Heart left ventricle (tissue), 16 donors: ENCODE data around the gene PNLIPRP2. TPM values are rescaled to one million over a fixed set of nuclear protein-coding genes. Genes with fewer than 3 reads are reported as not detected.

ENCODE experiments used
- ATAC-seq, 4 donors: fragments of 200-7000 bp; cut with Tn5 transposase; one replicate each; pipeline ENCODE4 v1.9.1; 2020 to 2022; ENCODE audit warnings: moderate library complexity in 4 of 4, mild to moderate bottlenecking in 3 of 4, moderate number of reproducible peaks in 1 of 4
- DNase-seq, 5 donors: peaks; one replicate each; pipeline ENCODE4 v3.0.0-alpha.2; 2020
- H3K27ac ChIP-seq, 12 donors: fragments of 200-600 bp; sonication (generic) in 4 of 12; one replicate each; pipeline versions ENCODE4 v1.5.0 to v1.8.0; 2016 to 2022; ENCODE audit warnings: mild to moderate bottlenecking in 2 of 12
- H3K27me3 ChIP-seq, 9 donors: fragments of 200-600 bp; sonication (generic) in 2 of 9; one replicate each; pipeline versions ENCODE4 v1.5.1 to v1.8.0; 2016 to 2022; ENCODE audit warnings: mild to moderate bottlenecking in 3 of 9
- H3K36me3 ChIP-seq, 9 donors: fragments of 200-600 bp; sonication (generic) in 2 of 9; one replicate each; pipeline versions ENCODE4 v1.5.0 to v1.8.0; 2018 to 2022; ENCODE audit warnings: mild to moderate bottlenecking in 2 of 9
- H3K4me1 ChIP-seq, 12 donors: fragments of 200-600 bp; sonication (generic) in 4 of 12; one replicate each; pipeline versions ENCODE4 v1.5.0 to v1.8.0; 2016 to 2022; ENCODE audit warnings: mild to moderate bottlenecking in 3 of 12
- H3K4me3 ChIP-seq, 12 donors: fragments of 200-600 bp; sonication (generic) in 4 of 12; one replicate each; pipeline versions ENCODE4 v1.5.0 to v1.8.0; 2017 to 2022; ENCODE audit warnings: mild to moderate bottlenecking in 9 of 12, moderate library complexity in 4 of 12
- H3K9me3 ChIP-seq, 12 donors: fragments of 200-600 bp; sonication (generic) in 4 of 12; one replicate each; pipeline versions ENCODE4 v1.5.0 to v1.8.0; 2016 to 2022; ENCODE audit warnings: mild to moderate bottlenecking in 1 of 12
- CTCF ChIP-seq, 12 donors: fragments of 200-600 bp; sonication (generic) in 4 of 12; IDR thresholded peaks; one replicate each; pipeline versions ENCODE4 v1.5.0 to v1.8.0; 2018 to 2022; ENCODE audit warnings: antibody characterized with exemption in 12 of 12, mild to moderate bottlenecking in 5 of 12
- POLR2A ChIP-seq, 2 donors: fragments of 450-650 bp; IDR thresholded peaks; one replicate each; pipeline ENCODE4 v1.6.1; 2017; ENCODE audit warnings: antibody characterized with exemption in 2 of 2, mild to moderate bottlenecking in 2 of 2, moderate library complexity in 2 of 2
- WGBS, 4 donors: extraction: QIAGEN DNeasy Blood & Tissue Kit in 2 of 4; methylation state at CpG; one replicate each; pipeline versions ENCODE4 v1.1.5 to v1.1.7; 2013 to 2018; 5-methylcytosine and 5-hydroxymethylcytosine counted together
- intact Hi-C, 10 donors: fragments of 100-400 bp; cut with DNase I; formaldehyde crosslinking; loops; one replicate each; pipeline versions ENCODE4 v1.11.1 to v1.14.2; 2022
- polyA plus RNA-seq, 2 donors: library from polyadenylated mRNA; stranded (reverse); fragments of 200-250 nt; gene quantifications; one replicate each; pipeline ENCODE4 v1.2.3, GENCODE V29; 2013
- total RNA-seq, 9 donors: library from RNA; depleted of rRNA in 2 of 9; stranded (reverse); fragments of >200 nt in 2 of 9; fragmentation: NEBNext Ultra II Directional in 3 of 9; extraction: Animal tissue kit (Norgen Biotek cat#: 25700) in 3 of 9; gene quantifications; one replicate each; pipeline versions ENCODE4 v1.1.0 to v1.2.4, GENCODE V29; 2016 to 2023
- donor health status: ischemic (EF 13 %, LVEDD 7.1; RV severe dilation, severe dysfunction).
- donor health status: healthy with polysubstance abuse.
- donor health status: DM: no; HTN: yes; CAD: no.
- donor health status: DM: no; HTN: no; CAD: no.
- donor health status: ischemic (EF 25% LVEDD 6.9; RV normal size, moderate dysfunction).
- donor health status: ischemic (EF 25% LVEDD 5.7; RV mildly dilated, moderate dysfunction).
- donor health status: healthy.
- donor health status: DM: yes; HTN: yes; CAD: no.
- donor health status: ischemic (EF 35%, LVEDD 5.7; RV mildly dilated, moderate dysfunction).
- donor health status: nonischemic (EF 11% LVEDD 7.7; RV severe dilation, severe dysfunction).
- donor health status: DM: yes; HTN: yes; CAD: no.
- donor health status: PGD.
- donor health status: ischemic (EF 29% LVEDD 5.4; RV normal size, mild dysfunction).
- donor health status: nonischemic (EF 23%, LVEDD 6.1; RV moderate dilation, normal function).

Gene PNLIPRP2
- total and polyA plus RNA-seq, 11 donors = 0.04 to 0.27 TPM; not detected in 9

GRCh38 chr10:116626815-116627214 is 6.1 kb downstream of the PNLIPRP2 start:
- WGBS, 4 donors = 68 to 73% (median 69%) methylated on average over 9 of the region's 9 CpGs
- intact Hi-C loops = loop anchor here in 3 of 10 donors (5.0 kb wide), 2 partner anchors 160 to 545 kb away; no protein-coding TSS in a partner anchor
- no peak for TF ChIP-seq CTCF (IDR thresholded peaks at IDR 0.05)
- no peak for TF ChIP-seq POLR2A (IDR thresholded peaks at IDR 0.05)

GRCh38 chr10:116627386-116627933 is 6.7 kb downstream of the PNLIPRP2 start:
- Histone ChIP-seq H3K27me3 (peaks cover 0 to 42% (median 20%) of the 10 kb centered on the region in 9 donors), H3K4me3 (peak overlapping the region in 7 of 12 donors; percentile 21 to 34 (median 32)), H3K27ac (no peak overlapping the region), H3K9me3 (no peaks in the 10 kb centered on the region), H3K4me1 (peaks cover 0 to 7% (median 0%) of the 10 kb centered on the region in 12 donors), H3K36me3 (no peaks in the 10 kb centered on the region)
- intact Hi-C loops = loop anchor here in 3 of 10 donors (5.0 kb wide), 2 partner anchors 160 to 545 kb away; no protein-coding TSS in a partner anchor
- ATAC-seq (peak in 3 of 4 donors; percentile 67 to 77 (median 75)), DNase-seq (peak in 1 of 5 donors; percentile 30)
- TF ChIP-seq POLR2A (IDR thresholded peaks at IDR 0.05) (no peak), CTCF (IDR thresholded peaks at IDR 0.05) (peak in 9 of 12 donors; percentile 27 to 63 (median 43))
- WGBS, 4 donors = 2 to 3% (median 3%) methylated on average over 17 to 49 of the region's 49 CpGs

More at GRCh38 chr10:116626815-116627214, 6.1 kb downstream of the PNLIPRP2 start:
- Histone ChIP-seq H3K4me1 (peaks cover 0 to 7% (median 0%) of the 10 kb centered on the region in 12 donors), H3K9me3 (no peaks in the 10 kb centered on the region), H3K27ac (no peak overlapping the region), H3K27me3 (peaks cover 0 to 44% (median 20%) of the 10 kb centered on the region in 9 donors), H3K4me3 (no peak overlapping the region), H3K36me3 (no peaks in the 10 kb centered on the region)
- no peak for ATAC-seq
- no peak for DNase-seq

GRCh38 chr10:116629340-116629739 is 8.6 kb downstream of the PNLIPRP2 start:
- WGBS, 4 donors = 63 to 71% (median 69%) methylated on average over 4 of the region's 4 CpGs
- H3K27me3 ChIP-seq = peaks cover 0 to 38% (median 20%) of the 10 kb centered on the region in 9 donors
- intact Hi-C loops = loop anchor here in 3 of 10 donors (5.0 kb wide), 2 partner anchors 158 to 543 kb away; no protein-coding TSS in a partner anchor
- ATAC-seq = no peak
- DNase-seq = no peak
- H3K4me3 ChIP-seq = no peak overlapping the region
- H3K9me3 ChIP-seq = no peaks in the 10 kb centered on the region
- no peaks in the 10 kb centered on the region for H3K36me3 ChIP-seq
- no peak for TF ChIP-seq CTCF (IDR thresholded peaks at IDR 0.05)
- H3K4me1 ChIP-seq = peaks cover 0 to 7% (median 0%) of the 10 kb centered on the region in 12 donors
- H3K27ac ChIP-seq = no peak overlapping the region

GRCh38 chr10:116630020-116630419 is 9.3 kb downstream of the PNLIPRP2 start:
- TF ChIP-seq CTCF (IDR thresholded peaks at IDR 0.05) (no peak), POLR2A (IDR thresholded peaks at IDR 0.05) (no peak)
- ATAC-seq = no peak
- 84 to 93% (median 85%) methylated on average over 2 of the region's 2 CpGs for WGBS, 4 donors

More at GRCh38 chr10:116630020-116630419, 9.3 kb downstream of the PNLIPRP2 start:
- no peak overlapping the region for H3K4me3 ChIP-seq
- H3K4me1 ChIP-seq = peaks cover 0 to 7% (median 0%) of the 10 kb centered on the region in 12 donors
- H3K27ac ChIP-seq = no peak overlapping the region
- H3K36me3 ChIP-seq = no peaks in the 10 kb centered on the region
- intact Hi-C loops = no loop called here
- no peaks in the 10 kb centered on the region for H3K9me3 ChIP-seq
- DNase-seq = no peak
- peaks cover 0 to 31% (median 20%) of the 10 kb centered on the region in 9 donors for H3K27me3 ChIP-seq
